Kidney epithelial cell (primary cell): ENCODE measurements around the gene FMNL2. TPM values are rescaled to one million over a fixed set of nuclear protein-coding genes. Genes with fewer than 3 reads are reported as not detected.

ENCODE experiments used
- DNase-seq: peaks from one replicate; pipeline ENCODE4 v3.0.0-alpha.2; 2010; ENCODE audit warnings: low read depth
- H3K27me3 ChIP-seq: 2 replicates; pipeline ENCODE4 v1.6.0; 2011; ENCODE audit warnings: low read length; ENCODE audit not compliant: control insufficient read depth, insufficient read depth
- H3K36me3 ChIP-seq: 2 replicates; pipeline ENCODE4 v1.5.1; 2011; ENCODE audit warnings: low read length; ENCODE audit not compliant: control insufficient read depth, insufficient read depth
- H3K4me3 ChIP-seq: 2 replicates; pipeline ENCODE4 v1.5.1; 2011; ENCODE audit warnings: low read depth, mild to moderate bottlenecking, control low read depth, low read length
- CTCF ChIP-seq: IDR thresholded peaks from 2 replicates; pipeline ENCODE4 v1.5.1; 2011; ENCODE audit warnings: mild to moderate bottlenecking, moderate library complexity, low read length, control low read depth, inconsistent platforms; ENCODE audit not compliant: insufficient read depth, poor library complexity, severe bottlenecking
- total RNA-seq: library from RNA; depleted of rRNA; stranded (reverse); fragments of >200 nt; gene quantifications from 2 replicates; pipeline ENCODE4 v1.2.3, GENCODE V29; 2015

FMNL2 gene
- total RNA-seq, 1 donor from 2014 or later: 68.0 TPM

DNA sequence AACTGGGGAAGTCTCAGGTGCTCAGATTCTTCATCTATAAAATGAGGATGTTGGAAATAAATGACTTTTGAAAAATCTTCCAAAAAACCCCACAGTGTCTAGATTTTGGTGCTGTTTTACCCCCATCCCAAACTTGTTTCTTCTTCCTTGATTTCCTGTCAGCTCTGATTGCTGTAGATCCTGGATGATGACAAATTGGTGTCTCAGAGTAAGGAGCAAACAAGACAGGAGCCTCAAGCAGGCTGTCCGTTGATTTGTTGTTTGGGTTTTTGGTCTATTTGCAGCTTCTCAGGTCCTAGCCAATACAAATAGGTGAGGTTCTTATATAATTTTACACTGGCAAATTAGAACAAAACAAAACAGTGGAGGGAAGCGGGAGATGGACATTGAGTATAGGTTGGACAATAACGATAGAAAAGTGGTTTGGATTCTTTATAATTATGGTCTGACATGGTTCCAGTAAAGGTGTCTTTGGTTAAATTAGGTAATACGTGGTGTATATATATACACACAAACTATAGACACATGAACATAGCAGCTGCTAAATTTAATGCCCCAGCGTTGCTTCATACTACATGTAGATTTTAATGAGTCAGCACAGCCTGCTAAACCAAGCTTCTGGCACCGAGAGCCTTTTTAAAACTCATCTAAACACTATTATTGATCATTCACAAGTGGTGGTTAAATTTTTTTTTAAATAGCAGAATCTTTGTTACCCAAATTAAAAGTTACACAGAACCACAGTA, 142.5 kb downstream of the FMNL2 start:
- Histone ChIP-seq H3K4me3 (no peak overlapping the region), H3K27me3 (no peaks in the 10 kb centered on the region), H3K36me3 (no peaks in the 10 kb centered on the region)
- TF ChIP-seq CTCF: no peak
- DNase-seq: no peak

DNA sequence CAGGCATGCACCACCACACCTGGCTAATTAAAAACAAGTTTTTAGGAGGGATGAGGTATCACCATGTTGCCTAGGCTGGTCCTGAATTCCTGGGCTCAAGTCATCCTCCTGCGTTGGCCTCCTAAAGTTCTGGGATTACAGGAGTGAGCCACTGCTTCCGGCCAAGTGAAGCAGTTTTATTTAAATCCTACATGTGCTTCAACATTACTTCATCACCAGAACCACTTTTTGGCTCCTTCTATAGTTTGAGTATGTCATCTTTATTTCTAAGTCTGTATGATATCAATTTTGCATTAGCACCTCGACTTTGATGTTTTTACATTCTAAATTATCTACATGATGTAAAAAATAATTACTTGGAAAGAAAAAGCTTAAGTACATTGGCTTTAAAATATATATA, 144.3 kb downstream of the FMNL2 start:
- DNase-seq: no peak
- Histone ChIP-seq H3K27me3 (no peaks in the 10 kb centered on the region), H3K36me3 (no peaks in the 10 kb centered on the region), H3K4me3 (no peak overlapping the region)
- TF ChIP-seq CTCF: no peak

DNA sequence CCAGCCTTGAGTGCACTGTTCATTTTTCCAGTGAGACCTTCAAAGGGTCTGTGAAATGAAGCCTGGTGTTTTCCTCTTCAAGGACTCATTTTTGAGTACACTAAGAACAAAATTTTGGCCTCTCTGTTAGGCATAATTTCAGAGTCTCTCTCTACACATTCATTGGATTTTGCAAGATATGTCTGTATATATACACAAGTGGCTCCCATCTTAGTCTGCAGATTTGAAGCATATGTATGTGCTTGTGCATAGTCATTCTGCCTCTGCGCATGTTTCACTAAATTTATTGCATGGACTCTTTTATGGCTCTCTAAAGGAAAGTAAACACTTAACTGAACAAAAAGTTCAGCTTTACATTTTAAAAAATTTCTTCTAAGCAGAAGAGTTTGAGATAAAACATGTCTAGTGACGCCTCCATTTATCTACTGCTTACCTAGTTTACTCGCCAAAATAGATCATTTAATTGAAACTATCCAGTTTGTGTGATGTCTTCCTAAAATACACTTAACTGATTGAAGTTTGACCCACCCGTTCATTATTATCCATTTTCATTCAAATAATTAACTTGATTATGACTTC, 145.9 kb downstream of the FMNL2 start:
- Histone ChIP-seq H3K4me3 (no peak overlapping the region), H3K27me3 (no peaks in the 10 kb centered on the region), H3K36me3 (no peaks in the 10 kb centered on the region)
- TF ChIP-seq CTCF: no peak
- no peak for DNase-seq

- no peaks in the 10 kb centered on the region for H3K27me3 ChIP-seq
- DNase-seq: no peak
- no peak overlapping the region for H3K4me3 ChIP-seq
- no peaks in the 10 kb centered on the region for H3K36me3 ChIP-seq
- TF ChIP-seq CTCF: no peak
These were observed 147.1 kb downstream of the FMNL2 start for GRCh38 chr2:152481881-152482583.

DNA sequence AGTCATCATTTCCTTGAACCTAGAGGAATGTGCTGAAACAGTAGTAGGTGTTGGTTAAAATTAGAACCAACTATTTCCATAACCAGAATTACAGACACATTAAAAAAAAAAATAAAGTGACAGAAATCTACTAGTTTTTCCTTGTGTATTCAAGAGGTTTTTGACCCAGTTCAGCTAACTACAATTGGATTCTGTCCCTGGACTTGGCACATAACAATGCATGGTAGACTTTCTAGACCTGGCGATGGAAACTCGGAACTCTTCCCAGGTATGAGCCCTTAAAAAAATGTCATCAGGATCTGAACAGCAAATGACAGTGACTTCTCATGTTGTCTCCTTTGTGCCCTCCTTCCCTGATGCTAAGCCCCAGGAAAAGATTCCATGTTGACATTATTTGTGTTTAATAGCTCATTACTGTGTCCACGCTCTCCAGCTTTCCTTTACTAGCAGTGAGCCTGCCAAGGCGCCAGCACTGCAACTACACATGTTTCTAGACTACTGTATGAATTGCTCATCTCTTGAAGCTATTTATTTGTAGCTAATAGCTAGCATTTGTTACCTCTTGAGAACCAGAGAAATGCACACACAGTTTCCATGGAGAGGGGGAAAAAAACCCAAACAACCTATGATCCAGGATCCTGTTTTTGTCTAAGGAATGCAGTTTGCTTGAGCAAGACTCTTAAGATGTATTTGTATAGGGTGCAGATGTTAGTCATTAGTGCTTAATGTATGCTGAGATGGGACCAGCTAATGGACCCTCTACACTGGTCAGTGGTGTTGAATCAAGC, 148.5 kb downstream of the FMNL2 start:
- no peak for DNase-seq
- Histone ChIP-seq H3K27me3 (no peaks in the 10 kb centered on the region), H3K36me3 (no peaks in the 10 kb centered on the region), H3K4me3 (no peak overlapping the region)
- TF ChIP-seq CTCF: no peak
